Renal cortical epithelial cell (primary cell): ENCODE data around the gene ELMO1. TPM values are rescaled to one million over a fixed set of nuclear protein-coding genes. Genes with fewer than 3 reads are reported as not detected.
"Not testable (repeated sequence)": the region's sequence is repeated elsewhere in the genome, so short reads cannot be mapped to it uniquely, and the experiment has no call there.

Source experiments
- DNase-seq: peaks from one replicate; pipeline ENCODE4 v3.0.0-alpha.2; 2011; ENCODE audit warnings: low read depth
- total RNA-seq: library from RNA; depleted of rRNA; stranded (reverse); fragments of >200 nt; gene quantifications from 2 replicates; pipeline ENCODE4 v1.2.3, GENCODE V29; 2014

ELMO1 gene
- total RNA-seq, 1 donor from 2014 or later: 1.7 TPM

- DNase-seq: no peak
Measured at GRCh38 chr7:36984041-36984521, 464.6 kb downstream of the ELMO1 start.

DNA sequence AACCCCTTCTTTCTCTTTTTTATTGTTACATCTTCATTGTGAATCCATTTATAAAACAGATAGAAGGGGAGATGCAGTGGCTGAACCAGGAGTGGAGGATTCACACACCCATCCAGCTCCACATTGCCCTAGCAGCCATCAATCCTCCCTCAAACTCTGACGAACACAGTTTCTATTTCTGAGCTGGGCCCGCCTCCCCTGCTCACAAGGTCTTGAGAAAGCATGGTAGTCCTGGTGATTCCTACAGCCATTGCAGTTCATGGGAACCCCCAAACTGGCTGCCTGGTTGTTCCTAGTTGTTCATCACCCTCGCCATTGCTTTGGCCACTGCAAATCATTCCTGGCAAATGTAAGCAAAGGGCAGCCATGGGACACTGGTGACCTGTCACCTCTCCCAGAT, 465.9 kb downstream of the ELMO1 start:
- DNase-seq: no peak

GRCh38 chr7:36979810-36980248, 468.8 kb downstream of the ELMO1 start:
- no peak for DNase-seq

DNA sequence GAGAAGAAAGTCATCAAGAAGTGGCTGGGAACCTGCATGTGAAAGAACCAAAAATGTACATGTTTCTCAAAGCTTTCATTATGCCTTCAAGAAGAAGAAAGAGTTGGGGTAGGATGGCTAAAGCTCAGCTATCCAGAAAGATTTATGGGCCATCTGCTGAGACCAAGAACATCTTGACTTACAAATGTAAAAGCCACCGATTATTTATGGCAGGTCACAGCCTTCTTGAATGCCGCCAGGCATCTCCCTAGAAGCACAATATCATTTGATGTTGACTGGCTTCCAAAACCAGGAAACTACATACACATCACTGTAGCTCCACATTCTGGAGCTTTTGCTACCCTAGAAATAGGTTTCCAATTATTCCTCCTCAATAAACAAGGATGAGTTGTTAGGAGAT, 470.2 kb downstream of the ELMO1 start:
- DNase-seq: no peak

- DNase-seq: no peak
Measured at GRCh38 chr7:36977878-36978277, 470.8 kb downstream of the ELMO1 start.

DNA sequence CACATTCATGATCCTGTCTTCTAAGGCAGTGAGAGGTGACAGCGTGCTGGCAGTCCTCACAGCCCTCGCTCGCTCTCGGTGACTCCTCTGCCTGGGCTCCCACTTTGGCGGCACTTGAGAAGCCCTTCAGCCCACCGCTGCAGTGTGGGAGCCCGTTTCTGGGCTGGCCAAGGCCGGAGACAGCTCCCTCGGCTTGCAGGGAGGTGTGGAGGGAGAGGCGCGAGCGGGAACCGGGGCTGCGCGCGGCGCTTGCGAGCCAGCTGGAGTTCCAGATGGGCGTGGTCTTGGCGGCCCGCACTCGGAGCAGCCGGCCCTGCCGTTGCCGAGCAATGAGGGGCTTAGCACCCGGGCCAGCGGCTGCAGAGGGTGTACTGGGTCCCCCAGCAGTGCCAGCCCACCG, 475.1 kb downstream of the ELMO1 start:
- DNase-seq: not testable (repeated sequence)

GRCh38 chr7:36972140-36972518, 476.5 kb downstream of the ELMO1 start:
- DNase-seq: peak; percentile 38

DNA sequence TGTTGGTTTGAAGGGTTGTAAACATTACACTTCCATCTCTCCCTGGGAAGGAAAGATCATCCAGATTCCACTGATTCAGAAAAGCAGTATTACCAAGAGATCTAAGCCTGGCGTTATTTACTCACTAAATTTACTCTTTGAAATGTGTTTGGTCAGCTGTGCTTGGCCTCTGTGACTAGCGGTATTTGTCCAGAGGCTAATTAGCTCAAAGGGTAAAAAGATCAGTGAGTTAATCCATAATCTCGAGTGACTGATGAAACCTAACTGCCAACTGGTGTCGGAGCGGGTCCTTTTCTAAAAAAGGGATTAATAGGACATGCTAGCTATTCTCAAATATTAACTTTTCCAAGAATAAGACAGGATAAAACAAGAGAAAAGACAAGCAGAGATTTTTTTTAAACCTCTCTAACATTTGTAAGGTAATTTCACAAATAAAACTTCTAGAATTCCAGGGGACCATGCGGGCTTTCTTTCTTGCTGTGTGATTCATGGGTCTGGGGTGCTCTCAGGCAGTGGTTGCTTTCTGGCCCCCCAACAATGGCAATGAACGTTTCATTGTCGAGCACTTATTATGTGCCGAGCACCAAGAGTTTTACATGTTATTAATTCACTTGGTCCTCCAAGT, 477.0 kb downstream of the ELMO1 start:
- peak; percentile 91 for DNase-seq

DNA sequence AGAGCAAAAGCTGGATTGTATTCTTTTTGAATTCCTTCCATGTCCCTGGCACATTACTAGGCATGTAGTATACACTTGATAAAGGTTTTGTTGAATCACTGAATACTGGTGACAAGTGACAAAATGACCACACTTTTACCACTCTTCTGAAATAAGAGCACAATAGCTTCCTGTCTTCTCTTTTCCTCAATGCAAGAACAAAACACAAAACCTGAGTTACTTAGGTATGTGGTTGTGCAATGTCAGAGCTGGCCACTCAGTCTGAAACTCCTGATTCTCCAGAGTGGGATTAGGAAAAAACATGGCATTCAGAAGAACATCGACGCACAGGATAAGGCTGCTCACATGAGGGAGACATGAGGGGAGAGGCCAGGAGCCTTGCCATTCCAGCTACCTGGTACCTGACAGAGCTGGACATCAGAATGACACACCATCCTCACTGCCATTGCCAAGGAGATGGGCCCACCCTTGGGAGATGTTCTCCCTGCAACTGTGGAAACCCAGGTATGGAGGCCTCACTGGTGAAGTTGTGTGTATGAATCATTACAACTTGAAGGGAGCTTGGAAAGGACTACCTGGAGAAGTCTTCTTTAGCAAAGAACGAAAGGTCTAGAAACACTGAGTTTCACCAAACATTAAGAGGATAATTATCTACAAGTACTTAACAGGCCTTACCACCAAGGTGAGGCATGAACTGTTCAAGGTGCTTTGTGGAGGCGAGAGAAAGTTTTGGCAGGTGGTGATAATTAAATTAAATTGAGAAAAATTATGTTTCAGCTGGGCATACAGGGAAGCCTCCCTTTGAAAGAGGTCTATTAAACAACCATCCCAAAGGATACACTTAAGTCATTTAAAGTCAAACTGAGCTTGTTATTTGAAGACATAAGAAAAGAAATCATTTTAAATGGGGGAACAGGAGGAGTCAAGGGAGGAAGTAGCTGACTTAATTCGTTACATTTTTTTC, 477.8 kb downstream of the ELMO1 start:
- peak; percentile 59 for DNase-seq

- DNase-seq: no peak
Measured at GRCh38 chr7:36969376-36969775, 479.3 kb downstream of the ELMO1 start.

- DNase-seq: peak; percentile 50
Measured at GRCh38 chr7:36967387-36967786, 481.3 kb downstream of the ELMO1 start.

DNA sequence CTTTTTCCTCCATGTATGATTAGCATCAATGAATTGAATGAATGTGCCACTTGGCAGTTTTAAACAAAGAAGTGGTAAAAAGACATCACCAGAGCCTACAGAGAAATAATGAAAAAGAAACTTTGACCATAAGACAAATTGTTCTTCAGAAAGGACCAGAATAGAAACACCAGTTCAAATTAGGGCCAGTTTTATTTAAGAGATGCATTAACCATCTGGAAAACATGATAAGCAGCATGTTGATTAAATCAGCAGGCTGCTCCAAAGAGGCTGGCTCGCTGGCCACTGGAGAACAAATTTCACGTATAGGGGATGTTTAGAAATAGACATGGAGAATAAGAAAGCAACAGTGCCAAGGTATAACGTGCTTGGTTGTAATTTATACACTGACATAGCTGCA, 482.0 kb downstream of the ELMO1 start:
- DNase-seq: no peak

GRCh38 chr7:36966039-36966438, 482.6 kb downstream of the ELMO1 start:
- peak; percentile 5 for DNase-seq

GRCh38 chr7:36965625-36966024, 483.0 kb downstream of the ELMO1 start:
- peak; percentile 16 for DNase-seq

DNA sequence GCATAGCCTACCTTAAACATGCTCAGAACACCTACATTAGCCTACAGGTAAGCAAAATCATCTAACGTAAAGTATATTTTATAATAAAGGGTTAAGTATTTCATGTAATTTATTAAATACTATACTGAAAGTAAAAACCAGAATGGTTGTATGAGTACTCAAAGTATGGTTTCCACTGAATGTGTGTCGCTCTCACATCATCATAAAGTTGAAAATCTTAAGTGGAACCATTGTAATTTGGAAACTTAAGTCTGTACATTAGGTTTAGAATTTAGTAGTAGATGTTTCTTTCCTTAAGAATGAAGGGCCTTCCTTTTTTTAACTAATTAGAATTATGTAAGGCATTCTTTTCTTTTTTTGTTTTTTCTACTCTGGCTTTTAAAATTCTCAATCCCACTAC, 484.4 kb downstream of the ELMO1 start:
- DNase-seq: no peak

GRCh38 chr7:36962367-36962766, 486.3 kb downstream of the ELMO1 start:
- DNase-seq: peak; percentile 94

DNA sequence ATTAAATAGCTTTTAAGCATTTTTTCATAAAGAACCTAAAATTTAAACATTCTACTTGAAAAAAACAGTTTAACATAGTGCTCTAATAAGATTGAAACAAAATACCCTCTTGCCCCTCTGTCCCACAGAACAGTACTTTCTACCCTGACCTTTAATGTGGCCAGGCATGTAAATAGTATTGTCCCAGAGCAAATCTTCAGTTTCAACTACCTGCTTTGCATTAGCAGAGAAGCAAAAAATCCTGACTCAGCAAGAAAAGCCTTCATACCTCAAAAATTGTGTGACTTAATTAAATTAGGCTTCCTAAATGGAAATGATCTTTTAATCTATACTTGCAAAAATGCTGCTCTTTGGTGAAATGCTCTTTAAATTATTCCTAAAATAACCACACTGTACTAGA, 487.0 kb downstream of the ELMO1 start:
- DNase-seq: no peak

- no peak for DNase-seq
Measured at GRCh38 chr7:36961097-36961496, 487.6 kb downstream of the ELMO1 start.

GRCh38 chr7:36960105-36960504, 488.6 kb downstream of the ELMO1 start:
- no peak for DNase-seq

DNA sequence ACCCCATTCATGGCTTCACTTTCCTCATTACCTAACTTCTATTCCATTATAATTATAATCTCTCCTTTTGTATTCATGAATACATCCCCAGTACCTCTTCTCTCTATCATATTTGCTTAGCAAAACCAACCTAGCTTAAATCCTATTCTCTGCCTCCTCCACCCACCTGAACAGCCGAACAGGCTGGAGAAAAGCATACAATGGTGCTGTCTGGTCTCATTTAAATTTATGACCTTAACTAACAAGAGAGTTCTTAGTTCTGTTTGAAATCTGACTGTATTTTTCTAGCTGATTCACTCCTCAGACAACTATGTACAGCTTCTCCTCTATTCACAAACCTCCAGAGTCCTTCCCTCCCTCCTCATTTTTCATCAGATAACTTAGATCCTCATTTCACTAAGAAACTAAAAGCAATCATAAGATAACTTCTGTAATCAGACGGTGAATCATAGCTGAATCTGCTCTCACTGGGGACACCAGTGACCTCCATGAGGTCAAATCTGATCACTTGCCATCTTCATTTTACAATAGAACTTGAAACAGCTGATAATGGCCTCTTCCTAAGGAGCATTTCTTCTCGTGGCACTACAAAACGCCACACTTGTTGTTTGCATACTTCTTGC, 490.4 kb downstream of the ELMO1 start:
- DNase-seq: no peak

DNA sequence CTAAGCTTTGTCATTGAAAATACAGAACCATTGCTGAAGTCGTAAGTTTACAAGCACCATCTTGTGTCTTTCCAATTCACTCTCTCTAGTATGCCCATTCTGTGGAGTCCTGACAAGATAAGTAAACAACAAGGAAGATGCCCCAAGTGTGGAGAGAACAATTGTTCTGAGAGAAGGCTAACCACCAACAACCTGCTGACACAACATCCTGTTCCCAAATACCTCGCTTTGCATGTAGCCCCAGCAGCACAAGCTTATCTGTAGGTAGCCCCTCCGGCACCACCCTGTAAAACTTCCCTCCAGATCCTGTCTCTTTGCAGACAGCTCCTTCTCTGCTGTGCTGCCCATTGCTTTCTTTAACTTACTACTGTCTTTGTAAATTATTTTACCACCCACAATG, 491.0 kb downstream of the ELMO1 start:
- no peak for DNase-seq

DNA sequence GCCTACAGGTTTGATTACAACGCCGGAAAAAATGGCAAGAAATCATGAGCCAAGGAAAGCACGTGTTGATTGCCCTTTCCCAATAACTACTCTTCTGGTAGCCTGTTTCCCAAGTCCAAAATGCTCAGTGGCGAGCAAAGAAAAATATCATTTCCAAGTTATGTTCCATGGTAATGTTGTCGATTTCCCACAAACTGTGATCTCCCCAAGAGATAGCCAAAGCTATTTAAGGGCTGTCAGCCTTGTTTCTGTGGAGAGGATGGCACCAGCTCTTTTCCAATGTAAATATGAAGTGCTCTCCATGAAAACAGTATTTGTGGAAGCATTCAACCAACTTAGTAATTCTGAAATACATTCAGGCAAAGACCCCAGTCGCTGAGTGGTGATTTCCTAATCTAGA, 491.9 kb downstream of the ELMO1 start:
- no peak for DNase-seq
